A549 (cell line): Measurements from ENCODE around the gene CEP63. TPM values are rescaled to one million over a fixed set of nuclear protein-coding genes. Genes with fewer than 3 reads are reported as not detected.

ENCODE experiments used
- ATAC-seq, 2 experiments: fragments of 200-7000 bp in 1 of 2; fragments of >200 bp in 1 of 2; cut with Nextera tagmentation in 1 of 2; cut with Tn5 transposase in 1 of 2; 3 replicates each; pipeline versions ENCODE4 v1.8.0 to v1.9.1; 2018 to 2020; ENCODE audit warnings: mild to moderate bottlenecking in 1 of 2, moderate library complexity in 1 of 2
- CTCF ChIA-PET: fragments of 300-600 bp; sonication (Branson Sonifier 250); formaldehyde crosslinking; extraction: SDS; loops from one replicate; lab custom pipeline; 2021; ENCODE audit warnings: antibody characterized with exemption, inconsistent platforms; lab: Yijun Ruan, JAX
- POLR2A ChIA-PET: fragments of 350-600 bp; formaldehyde crosslinking; extraction: SDS; loops from one replicate; lab custom pipeline; 2021; ENCODE audit warnings: antibody characterized with exemption, inconsistent platforms; lab: Yijun Ruan, JAX
- DNase-seq, 2 experiments: peaks; one replicate each; pipeline versions ENCODE4 v3.0.0 to v3.0.0-alpha.2; 2011 to 2016; ENCODE audit warnings: low read depth in 1 of 2, low spot score in 1 of 2
- FAIRE-seq: peaks from 2 replicates; lab custom pipeline; 2011; peaks lifted over from hg19 to GRCh38; lab: Jason Lieb, UNC
- H3K27ac ChIP-seq, 2 experiments: fragments of >200 bp; sonication (Bioruptor Twin); formaldehyde crosslinking; 3 replicates each; pipeline ENCODE4 v1.5.1; 2016 to 2017
- H3K4me1 ChIP-seq: fragments of >200 bp; sonication (Bioruptor Twin); formaldehyde crosslinking; 3 replicates; pipeline ENCODE4 v1.6.1; 2016
- H3K4me2 ChIP-seq: fragments of >200 bp; sonication (Bioruptor Twin); formaldehyde crosslinking; 3 replicates; pipeline ENCODE4 v1.6.1; 2016
- H3K4me3 ChIP-seq: fragments of >200 bp; sonication (Bioruptor Twin); formaldehyde crosslinking; 3 replicates; pipeline ENCODE4 v1.5.1; 2016
- H3K9me3 ChIP-seq: fragments of >200 bp; sonication (Bioruptor Twin); formaldehyde crosslinking; 3 replicates; pipeline ENCODE4 v1.6.1; 2016
- ATOH8 ChIP-seq: fragments of 250-450 bp; sonication (Bioruptor Pico); IDR thresholded peaks from 2 replicates; pipeline ENCODE4 v1.5.0; 2020; ENCODE audit warnings: low read depth, mild to moderate bottlenecking, moderate library complexity
- BHLHE40 ChIP-seq: IDR thresholded peaks from 2 replicates; pipeline ENCODE4 v1.6.1; 2012; ENCODE audit warnings: low read depth, low read length, inconsistent platforms
- CBX8 ChIP-seq: fragments of 200-600 bp; sonication (generic); IDR thresholded peaks from 2 replicates; pipeline ENCODE4 v1.6.1; 2016
- CTCF ChIP-seq: fragments of >200 bp; sonication (Bioruptor Twin); formaldehyde crosslinking; IDR thresholded peaks from 3 replicates; pipeline ENCODE4 v1.5.1; 2016
- ELK1 ChIP-seq: fragments of 150-350 bp; IDR thresholded peaks from 2 replicates; pipeline ENCODE4 v1.6.1; 2014; ENCODE audit warnings: low read depth, mild to moderate bottlenecking, low read length
- FOXS1 ChIP-seq: fragments of 250-450 bp; sonication (Bioruptor Pico); IDR thresholded peaks from 2 replicates; pipeline ENCODE4 v1.5.0; 2020; ENCODE audit warnings: mild to moderate bottlenecking, moderate library complexity
- HDAC2 ChIP-seq: fragments of 200-600 bp; sonication (generic); IDR thresholded peaks from 2 replicates; pipeline ENCODE4 v1.6.1; 2016
- JUNB ChIP-seq: fragments of >200 bp; sonication (Bioruptor Twin); formaldehyde crosslinking; IDR thresholded peaks from 2 replicates; pipeline ENCODE4 v1.6.1; 2016
- MAX ChIP-seq: IDR thresholded peaks from 2 replicates; pipeline ENCODE4 v1.6.1; 2012
- NR3C1 ChIP-seq: fragments of >200 bp; sonication (Bioruptor Twin); formaldehyde crosslinking; IDR thresholded peaks from 3 replicates; pipeline ENCODE4 v1.6.1; 2017
- PHF8 ChIP-seq: fragments of 200-600 bp; sonication (generic); IDR thresholded peaks from 2 replicates; pipeline ENCODE4 v1.6.1; 2016; ENCODE audit warnings: low read depth, mild to moderate bottlenecking, antibody characterized with exemption, moderate library complexity, borderline replicate concordance
- RAD21 ChIP-seq, 2 experiments: fragments of >200 bp in 1 of 2; sonication (Bioruptor Twin) in 1 of 2; formaldehyde crosslinking in 1 of 2; IDR thresholded peaks in 1 of 2; conservative IDR thresholded peaks in 1 of 2; 2 replicates in 1 of 2; 3 replicates in 1 of 2; pipeline ENCODE4 v1.6.1; 2012 to 2018; ENCODE audit warnings: inconsistent platforms in 1 of 2
- SMC3 ChIP-seq: fragments of >200 bp; sonication (Bioruptor Twin); formaldehyde crosslinking; IDR thresholded peaks from 3 replicates; pipeline ENCODE4 v1.6.1; 2018; ENCODE audit warnings: inconsistent platforms
- TFCP2L1 ChIP-seq: fragments of 250-450 bp; sonication (Bioruptor Pico); IDR thresholded peaks from 2 replicates; pipeline ENCODE4 v1.5.0; 2021; ENCODE audit warnings: mild to moderate bottlenecking
- ZSCAN20 ChIP-seq: fragments of 250-450 bp; sonication (Bioruptor Pico); IDR thresholded peaks from 2 replicates; pipeline ENCODE4 v1.8.0; 2022; ENCODE audit warnings: mild to moderate bottlenecking, moderate library complexity
- WGBS: methylation state at CpG from one replicate; pipeline ENCODE4 v1.1.6; 2017; ENCODE audit errors: missing lambda C conversion rate; 5-methylcytosine and 5-hydroxymethylcytosine counted together
- polyA plus RNA-seq, 4 experiments: library from polyadenylated mRNA; depleted of rRNA in 3 of 4; stranded (reverse); fragments of >200 nt; fragmentation: RNase III in 1 of 4; extraction: RNeasy Plus Mini Kit Qiagen cat#74134 plus additional on column Dnase treatment in 1 of 4; gene quantifications; 2 replicates in 3 of 4; 3 replicates in 1 of 4; pipeline ENCODE4 v1.2.3, GENCODE V29; 2011 to 2017

The CEP63 gene
- polyA plus RNA-seq, 2 of the 4 experiments (the other 2 are of a cell fraction) = 17.4 to 24.0 TPM

- ATAC-seq (no peak), DNase-seq (no peak), FAIRE-seq (no peak)
- WGBS = 42% methylated on average over 10 of the region's 10 CpGs
- Histone ChIP-seq H3K4me2 (no peak overlapping the region), H3K9me3 (no peaks in the 10 kb centered on the region), H3K27ac (no peak overlapping the region), H3K4me3 (no peak overlapping the region), H3K4me1 (no peaks in the 10 kb centered on the region)
- ChIA-PET POLR2A (no interaction called here), CTCF (interaction anchor here (0.9 to 2.9 kb wide), 4 partner anchors 8 to 195 kb away, joined by 3 to 11 read pairs (median 4); no protein-coding TSS in a partner anchor)
- no peak for TF ChIP-seq ATOH8 (CRISPR knock-in tag)
- no peak for TF ChIP-seq CBX8
- no peak for TF ChIP-seq BHLHE40
- TF ChIP-seq ZSCAN20 = no peak
- TF ChIP-seq MAX = no peak
- TF ChIP-seq TFCP2L1 (CRISPR knock-in tag) = no peak
- TF ChIP-seq PHF8 = no peak
Observed at GRCh38 chr3:134598763-134599545, 113.1 kb downstream of the CEP63 start.

GRCh38 chr3:134600206-134600605, 114.3 kb downstream of the CEP63 start:
- FAIRE-seq (no peak), ATAC-seq (peak; percentile 27 to 47; a peak in 3 of 6 replicates)

GRCh38 chr3:134600685-134601463, 115.0 kb downstream of the CEP63 start:
- no peak for FAIRE-seq
- peak; percentile 46 to 67 for DNase-seq
- Histone ChIP-seq H3K4me3 (no peak overlapping the region), H3K27ac (no peak overlapping the region), H3K4me1 (no peaks in the 10 kb centered on the region), H3K4me2 (peak overlapping the region; percentile 42; the same call in 2 of the 3 replicates), H3K9me3 (no peaks in the 10 kb centered on the region)
- ChIA-PET POLR2A (no interaction called here), CTCF (interaction anchor here (0.6 to 4.4 kb wide), 30 partner anchors 10 to 1442 kb away, joined by 3 to 21 read pairs (median 4); no protein-coding TSS in a partner anchor)
- no peak for TF ChIP-seq ELK1
- TF ChIP-seq HDAC2 = no peak
- TF ChIP-seq SMC3 = peak; percentile 70
- TF ChIP-seq CTCF = peak; percentile 77
- peak; percentile 83 to 85 for TF ChIP-seq RAD21 (conservative IDR thresholded peaks at IDR 0.05 in 1 of 2, IDR thresholded peaks at IDR 0.05 in 1 of 2)
- WGBS = 22% methylated on average over 28 of the region's 31 CpGs
- ATAC-seq = peak; percentile 75 to 93; a peak in 5 of 6 replicates

More at GRCh38 chr3:134600206-134600605, 114.3 kb downstream of the CEP63 start:
- no peak overlapping the region for H3K27ac ChIP-seq
- no peak overlapping the region for H3K4me3 ChIP-seq
- no peak overlapping the region for H3K4me2 ChIP-seq
- POLR2A ChIA-PET = no interaction called here
- DNase-seq = no peak
- no peaks in the 10 kb centered on the region for H3K9me3 ChIP-seq
- CTCF ChIA-PET = interaction anchor here (0.7 to 4.4 kb wide), 25 partner anchors 9 to 1442 kb away, joined by 3 to 21 read pairs (median 4); no protein-coding TSS in a partner anchor
- H3K4me1 ChIP-seq = no peaks in the 10 kb centered on the region
- no peak for TF ChIP-seq FOXS1 (CRISPR knock-in tag)
- no peak for TF ChIP-seq JUNB
- no peak for TF ChIP-seq TFCP2L1 (CRISPR knock-in tag)
- no peak for TF ChIP-seq NR3C1
- no peak for TF ChIP-seq ELK1
- 40% methylated on average over 1 of the region's 1 CpG for WGBS
